Upper lobe of right lung (tissue), 1 donor: ENCODE results near the gene BIVM. TPM values are rescaled to one million over a fixed set of nuclear protein-coding genes. Genes with fewer than 3 reads are reported as not detected.

Experiments used
- ATAC-seq: fragments of 200-7000 bp; cut with Tn5 transposase; one replicate; pipeline ENCODE4 v1.9.1; 2020; ENCODE audit warnings: mild to moderate bottlenecking, moderate library complexity
- DNase-seq: peaks from one replicate; pipeline ENCODE4 v3.0.0-alpha.2; 2020
- H3K27ac ChIP-seq: fragments of 200-600 bp; one replicate; pipeline ENCODE4 v1.8.0; 2022
- H3K27me3 ChIP-seq: fragments of 200-600 bp; one replicate; pipeline ENCODE4 v1.8.0; 2022; ENCODE audit warnings: mild to moderate bottlenecking
- H3K36me3 ChIP-seq: fragments of 200-600 bp; one replicate; pipeline ENCODE4 v1.8.0; 2022
- H3K4me1 ChIP-seq: fragments of 200-600 bp; one replicate; pipeline ENCODE4 v1.8.0; 2022
- H3K4me3 ChIP-seq: fragments of 200-600 bp; one replicate; pipeline ENCODE4 v1.8.0; 2022; ENCODE audit warnings: mild to moderate bottlenecking
- H3K9me3 ChIP-seq: fragments of 200-600 bp; one replicate; pipeline ENCODE4 v1.8.0; 2022
- CTCF ChIP-seq: fragments of 200-600 bp; IDR thresholded peaks from one replicate; pipeline ENCODE4 v1.8.0; 2022; ENCODE audit warnings: antibody characterized with exemption
- intact Hi-C: fragments of 100-400 bp; cut with DNase I; formaldehyde crosslinking; loops from one replicate; pipeline ENCODE4 v1.11.0; 2022
- total RNA-seq: library from RNA; stranded (reverse); fragmentation: NEBNext Ultra II Directional; extraction: Animal tissue kit (Norgen Biotek cat#: 25700); gene quantifications from one replicate; pipeline ENCODE4 v1.2.1, GENCODE V29; 2021
- donor health status: DM: no; HTN: yes; CAD: no; lungs with severe emphysema.

Gene BIVM
- total RNA-seq, 1 donor from 2014 or later: 16.1 TPM

GRCh38 chr13:102792396-102792795 is 6.5 kb upstream of the BIVM start:
- no peak for DNase-seq
- TF ChIP-seq CTCF: no peak
- intact Hi-C loops: no loop called here
- H3K36me3 ChIP-seq: peaks cover 18% of the 10 kb centered on the region
- H3K9me3 ChIP-seq: no peaks in the 10 kb centered on the region
- H3K27me3 ChIP-seq: no peaks in the 10 kb centered on the region
- no peaks in the 10 kb centered on the region for H3K4me1 ChIP-seq
- ATAC-seq: no peak
- no peak overlapping the region for H3K4me3 ChIP-seq
- no peak overlapping the region for H3K27ac ChIP-seq

GRCh38 chr13:102793611-102794355 is 5.1 kb upstream of the BIVM start:
- peaks cover 5% of the 10 kb centered on the region for H3K4me1 ChIP-seq
- DNase-seq (no peak), ATAC-seq (no peak)
- H3K27me3 ChIP-seq: no peaks in the 10 kb centered on the region
- TF ChIP-seq CTCF: no peak
- no peak overlapping the region for H3K27ac ChIP-seq
- intact Hi-C loops: no loop called here
- H3K4me3 ChIP-seq: no peak overlapping the region
- no peaks in the 10 kb centered on the region for H3K9me3 ChIP-seq
- H3K36me3 ChIP-seq: peaks cover 18% of the 10 kb centered on the region

- TF ChIP-seq CTCF: no peak
- peak overlapping the region; percentile 97 for H3K4me3 ChIP-seq
- H3K27me3 ChIP-seq: no peaks in the 10 kb centered on the region
- DNase-seq (peak; percentile 75), ATAC-seq (peak; percentile 21)
- H3K36me3 ChIP-seq: no peaks in the 10 kb centered on the region
- H3K27ac ChIP-seq: peak overlapping the region; percentile 89
- no peaks in the 10 kb centered on the region for H3K9me3 ChIP-seq
- H3K4me1 ChIP-seq: peaks cover 28% of the 10 kb centered on the region
- intact Hi-C loops: no loop called here
These were observed 666 bp downstream of the BIVM start for GRCh38 chr13:102799426-102800144.

GRCh38 chr13:102800145-102801041 is 1.5 kb downstream of the BIVM start:
- peaks cover 28% of the 10 kb centered on the region for H3K4me1 ChIP-seq
- peak overlapping the region; percentile 89 for H3K27ac ChIP-seq
- no peaks in the 10 kb centered on the region for H3K36me3 ChIP-seq
- no peaks in the 10 kb centered on the region for H3K27me3 ChIP-seq
- intact Hi-C loops: no loop called here
- H3K4me3 ChIP-seq: peak overlapping the region; percentile 97
- peak; percentile 84 for TF ChIP-seq CTCF
- DNase-seq (peak; percentile 93), ATAC-seq (peak; percentile 93)
- no peaks in the 10 kb centered on the region for H3K9me3 ChIP-seq

GRCh38 chr13:102805680-102806079 is 6.8 kb downstream of the BIVM start:
- Histone ChIP-seq H3K27me3 (no peaks in the 10 kb centered on the region), H3K36me3 (no peaks in the 10 kb centered on the region), H3K27ac (no peak overlapping the region), H3K4me3 (no peak overlapping the region), H3K9me3 (no peaks in the 10 kb centered on the region), H3K4me1 (peaks cover 22% of the 10 kb centered on the region)
- no peak for TF ChIP-seq CTCF
- intact Hi-C loops: no loop called here
- DNase-seq (no peak), ATAC-seq (no peak)
